HepG2 (cell line): Measurements from ENCODE around the gene IL18R1. TPM values are rescaled to one million over a fixed set of nuclear protein-coding genes. Genes with fewer than 3 reads are reported as not detected.

ENCODE experiments used
- ATAC-seq: fragments of 200-7000 bp; cut with Tn5 transposase; 3 replicates; pipeline ENCODE4 v1.9.1; 2020; ENCODE audit warnings: mild to moderate bottlenecking, moderate library complexity
- BruUV-seq: library from RNA; stranded (reverse); fragments of 400-500 nt; replicated peaks from 2 replicates; lab custom pipeline; 2021; lab: Mats Ljungman, UMichigan
- CTCF ChIA-PET: fragments of 300-600 bp; formaldehyde crosslinking; extraction: SDS; loops from one replicate; lab custom pipeline; 2021; ENCODE audit warnings: low total read pairs, inconsistent platforms, low intra/inter-chr PET ratio; lab: Yijun Ruan, JAX
- POLR2A ChIA-PET: fragments of 350-600 bp; sonication (Branson Sonifier 250); formaldehyde crosslinking; loops from one replicate; lab custom pipeline; 2020; ENCODE audit warnings: antibody characterized with exemption, inconsistent platforms; lab: Yijun Ruan, JAX
- DNase-seq: peaks from one replicate; pipeline ENCODE4 v3.0.0-alpha.2; 2015; ENCODE audit warnings: low spot score
- FAIRE-seq: peaks from 3 replicates; lab custom pipeline; 2011; peaks lifted over from hg19 to GRCh38; lab: Jason Lieb, UNC
- H2AFZ ChIP-seq: one replicate; pipeline ENCODE4 v1.6.1; 2011; ENCODE audit warnings: low read length, inconsistent platforms
- H3K27ac ChIP-seq: fragments of 300-600 bp; 3 replicates; pipeline ENCODE4 v1.8.0; 2011; ENCODE audit warnings: mixed run types, mild to moderate bottlenecking, mixed read lengths, low read length, inconsistent platforms; ENCODE audit not compliant: insufficient read depth; ENCODE audit errors: extremely low read length
- H3K27me3 ChIP-seq, 2 experiments: fragments of 200-600 bp in 1 of 2; 2 replicates in 1 of 2; 3 replicates in 1 of 2; pipeline versions ENCODE4 v1.6.0 to v1.8.0; 2011; ENCODE audit warnings: low read length in 2 of 2, mild to moderate bottlenecking in 2 of 2, moderate library complexity in 2 of 2, inconsistent platforms in 1 of 2; ENCODE audit not compliant: insufficient read depth in 2 of 2, control insufficient read depth in 1 of 2
- H3K36me3 ChIP-seq, 2 experiments: fragments of 200-600 bp in 1 of 2; replicated peaks in 1 of 2; 2 replicates in 1 of 2; 3 replicates in 1 of 2; pipeline versions ENCODE4 v1.5.1 to v1.8.0; 2011; ENCODE audit warnings: low read length in 2 of 2, inconsistent platforms in 1 of 2; ENCODE audit not compliant: insufficient read depth in 2 of 2, control insufficient read depth in 1 of 2
- H3K4me1 ChIP-seq: 2 replicates; pipeline ENCODE4 v1.5.1; 2012; ENCODE audit warnings: low read length, inconsistent platforms; ENCODE audit not compliant: insufficient read depth
- H3K4me2 ChIP-seq: 2 replicates; pipeline ENCODE4 v1.6.0; 2011; ENCODE audit warnings: low read depth, low read length, inconsistent platforms
- H3K4me3 ChIP-seq, 3 experiments: fragments of 200-600 bp in 1 of 3; sonication (generic), shearing (Covaris generic) in 1 of 3; replicated peaks in 1 of 3; 2 replicates each; pipeline ENCODE4 v1.5.1; 2011 to 2016; ENCODE audit warnings: low read length in 3 of 3, inconsistent platforms in 2 of 3, low read depth in 2 of 3, mild to moderate bottlenecking in 2 of 3, control low read depth in 1 of 3, mixed read lengths in 1 of 3; ENCODE audit not compliant: insufficient read depth in 1 of 3
- H3K79me2 ChIP-seq: one replicate; pipeline ENCODE4 v1.6.1; 2011; ENCODE audit warnings: low read length, inconsistent platforms; ENCODE audit not compliant: insufficient read depth
- H3K9ac ChIP-seq: 2 replicates; pipeline ENCODE4 v1.6.0; 2011; ENCODE audit warnings: mild to moderate bottlenecking, low read depth, low read length, inconsistent platforms; ENCODE audit not compliant: insufficient read depth
- H3K9me3 ChIP-seq: 2 replicates; pipeline ENCODE4 v1.5.1; 2012; ENCODE audit warnings: mild to moderate bottlenecking, low read length
- H4K20me1 ChIP-seq: 2 replicates; pipeline ENCODE4 v1.6.0; 2011; ENCODE audit warnings: inconsistent platforms, mild to moderate bottlenecking, low read length, moderate library complexity; ENCODE audit not compliant: insufficient read depth
- ATF7-NPFF ChIP-seq: sonication (generic); formaldehyde crosslinking; IDR thresholded peaks from 2 replicates; pipeline ENCODE4 v1.8.1; 2023; ENCODE audit warnings: mild to moderate bottlenecking, low read depth, missing genetic modification reagents, moderate library complexity
- CENPT ChIP-seq: sonication (generic); formaldehyde crosslinking; IDR thresholded peaks from 2 replicates; pipeline ENCODE4 v1.8.0; 2022; ENCODE audit warnings: low read depth, mild to moderate bottlenecking, moderate library complexity, missing genetic modification reagents
- CERS6 ChIP-seq: sonication (generic); formaldehyde crosslinking; IDR thresholded peaks from 2 replicates; pipeline ENCODE4 v1.5.0; 2020; ENCODE audit warnings: missing genetic modification reagents
- CREBL2 ChIP-seq: sonication (generic); formaldehyde crosslinking; IDR thresholded peaks from 2 replicates; pipeline ENCODE4 v1.8.1; 2023; ENCODE audit warnings: missing genetic modification reagents, mild to moderate bottlenecking, borderline replicate concordance
- ELF4 ChIP-seq: sonication (generic); formaldehyde crosslinking; IDR thresholded peaks from 2 replicates; pipeline ENCODE4 v1.5.0; 2020; ENCODE audit warnings: missing genetic modification reagents, mild to moderate bottlenecking, moderate library complexity, borderline replicate concordance
- ISL2 ChIP-seq: sonication (generic); formaldehyde crosslinking; IDR thresholded peaks from 2 replicates; pipeline ENCODE4 v1.5.0; 2020; ENCODE audit warnings: missing genetic modification reagents
- KAT2B ChIP-seq: fragments of 150-350 bp; IDR thresholded peaks from 2 replicates; pipeline ENCODE4 v1.6.1; 2014; ENCODE audit warnings: low read depth, low read length, borderline replicate concordance
- MAX ChIP-seq: IDR thresholded peaks from 2 replicates; pipeline ENCODE4 v1.6.1; 2012; ENCODE audit warnings: inconsistent platforms
- NFATC3 ChIP-seq: sonication (generic); formaldehyde crosslinking; IDR thresholded peaks from 2 replicates; pipeline ENCODE4 v1.5.1; 2020; ENCODE audit warnings: mild to moderate bottlenecking, missing genetic modification reagents
- RELA ChIP-seq: sonication (generic); formaldehyde crosslinking; IDR thresholded peaks from 2 replicates; pipeline ENCODE4 v1.4.0; 2020; ENCODE audit warnings: missing genetic modification reagents
- SRSF9 ChIP-seq: fragments of 200-400 bp; formaldehyde crosslinking; IDR thresholded peaks from 2 replicates; pipeline ENCODE4 v1.6.1; 2018; ENCODE audit warnings: borderline replicate concordance, mild to moderate bottlenecking, low read depth, low read length; ENCODE audit not compliant: insufficient read depth, poor library complexity, severe bottlenecking
- STAT5B ChIP-seq: sonication (generic); formaldehyde crosslinking; IDR thresholded peaks from 2 replicates; pipeline ENCODE4 v1.4.0; 2020; ENCODE audit warnings: missing genetic modification reagents
- TBX3 ChIP-seq: fragments of 450-650 bp; IDR thresholded peaks from 2 replicates; pipeline ENCODE4 v1.6.1; 2017; ENCODE audit warnings: antibody characterized with exemption, mild to moderate bottlenecking, inconsistent platforms, borderline replicate concordance
- ZNF280D ChIP-seq: sonication (generic); formaldehyde crosslinking; IDR thresholded peaks from 2 replicates; pipeline ENCODE4 v1.5.1; 2020; ENCODE audit warnings: mild to moderate bottlenecking, missing genetic modification reagents
- ZNF709 ChIP-seq: sonication (generic); formaldehyde crosslinking; IDR thresholded peaks from 2 replicates; pipeline ENCODE4 v1.5.0; 2020; ENCODE audit warnings: mild to moderate bottlenecking, missing genetic modification reagents
- ZSCAN12 ChIP-seq: sonication (generic); formaldehyde crosslinking; IDR thresholded peaks from 2 replicates; pipeline ENCODE4 v1.9.0; 2021; ENCODE audit warnings: mild to moderate bottlenecking, missing genetic modification reagents
- WGBS: methylation state at CpG from one replicate; pipeline ENCODE4 v1.1.6; 2017; ENCODE audit warnings: low lambda C conversion rate; 5-methylcytosine and 5-hydroxymethylcytosine counted together
- in situ Hi-C: cut with HindIII; loops from 2 replicates; pipeline ENCODE4 v1.10.0; 2017; ENCODE audit warnings: low pct_unique_long_range_greater_than_20kb; ENCODE audit not compliant: extremely low pct_ligation_motif_present
- intact Hi-C: fragments of 100-400 bp; cut with micrococcal nuclease; formaldehyde crosslinking; loops from one replicate; pipeline ENCODE4 v1.10.0; 2022; ENCODE audit not compliant: unreplicated experiment
- polyA plus RNA-seq, 8 experiments: library from polyadenylated mRNA; depleted of rRNA in 3 of 8; stranded (reverse) in 7 of 8; unstranded in 1 of 8; fragments of >200 nt; fragmentation: Illumina TruSeq in 4 of 8; extraction: Trizol in 4 of 8; gene quantifications; 2 replicates each; pipeline versions ENCODE4 v1.2.1 to v1.2.3, GENCODE V29; 2011 to 2016; ENCODE audit warnings: low read depth in 4 of 8, missing spikeins in 1 of 8, mixed read lengths in 1 of 8; ENCODE audit not compliant: insufficient read depth in 1 of 8
- total RNA-seq, 5 experiments: library from RNA; depleted of rRNA; stranded (reverse); fragments of >200 nt; fragmentation: Illumina TruSeq; extraction: Trizol; gene quantifications; 2 replicates each; pipeline ENCODE4 v1.2.3, GENCODE V29; 2016; ENCODE audit warnings: low read depth in 1 of 5

Gene IL18R1
- total and polyA plus RNA-seq, 2 of the 13 experiments (the other 11 are each of a cell fraction or from before 2014, with no cell fraction given) = 0.01 to 0.04 TPM

GRCh38 chr2:102437122-102437521 is 81.5 kb downstream of the IL18R1 start:
- H3K36me3 ChIP-seq = no peaks in the 10 kb centered on the region
- no TSS peak for BruUV-seq
- in situ Hi-C loops (no loop called here), intact Hi-C loops (no loop called here)
- peaks cover 0 to 10% of the 10 kb centered on the region in 2 experiments; a peak in 2 of 5 replicates for H3K27me3 ChIP-seq
- ChIA-PET CTCF (no interaction called here), POLR2A (no interaction called here)
- no peak overlapping the region for H3K4me2 ChIP-seq
- H3K4me3 ChIP-seq = no peak overlapping the region
- FAIRE-seq (no peak), ATAC-seq (no peak), DNase-seq (no peak)
- no peak overlapping the region for H3K27ac ChIP-seq
- TF ChIP-seq KAT2B (no peak), ATF7-NPFF (CRISPR knock-in tag) (no peak), ISL2 (CRISPR knock-in tag) (no peak), SRSF9 (no peak)
- no peak overlapping the region for H2AFZ ChIP-seq
- no peaks in the 10 kb centered on the region for H3K9me3 ChIP-seq
- no peaks in the 10 kb centered on the region for H4K20me1 ChIP-seq
- H3K4me1 ChIP-seq = no peaks in the 10 kb centered on the region
- no peak overlapping the region for H3K9ac ChIP-seq
- no peaks in the 10 kb centered on the region for H3K79me2 ChIP-seq
- WGBS = 28% methylated on average over 4 of the region's 4 CpGs

GRCh38 chr2:102438111-102438510 is 82.5 kb downstream of the IL18R1 start:
- no peak for ATAC-seq
- H3K27ac ChIP-seq = no peak overlapping the region
- intact Hi-C loops (no loop called here), in situ Hi-C loops (no loop called here)
- ChIA-PET CTCF (no interaction called here), POLR2A (no interaction called here)
- H4K20me1 ChIP-seq = no peaks in the 10 kb centered on the region
- H3K4me3 ChIP-seq = no peak overlapping the region
- no peaks in the 10 kb centered on the region for H3K36me3 ChIP-seq
- no peaks in the 10 kb centered on the region for H3K4me1 ChIP-seq
- no peak for DNase-seq
- BruUV-seq = no TSS peak
- no peak overlapping the region for H2AFZ ChIP-seq
- H3K4me2 ChIP-seq = no peak overlapping the region
- FAIRE-seq = no peak
- H3K27me3 ChIP-seq = peaks cover 0 to 10% of the 10 kb centered on the region in 2 experiments; a peak in 1 of 5 replicates
- H3K9me3 ChIP-seq = no peaks in the 10 kb centered on the region
- no peak overlapping the region for H3K9ac ChIP-seq
- no peaks in the 10 kb centered on the region for H3K79me2 ChIP-seq
- WGBS = 46% methylated on average over 3 of the region's 3 CpGs
- no peak for TF ChIP-seq CREBL2 (CRISPR knock-in tag)
- TF ChIP-seq STAT5B = no peak
- no peak for TF ChIP-seq CENPT
- TF ChIP-seq RELA (CRISPR knock-in tag) = no peak
- no peak for TF ChIP-seq CERS6
- no peak for TF ChIP-seq TBX3
- no peak for TF ChIP-seq ZNF709 (CRISPR knock-in tag)
- no peak for TF ChIP-seq MAX
- TF ChIP-seq ELF4 = no peak
- TF ChIP-seq NFATC3 (CRISPR knock-in tag) = no peak
- no peak for TF ChIP-seq ZNF280D (CRISPR knock-in tag)
- no peak for TF ChIP-seq ZSCAN12
